Testis (tissue), 3 donors: ENCODE results near the gene RSPO4. TPM values are rescaled to one million over a fixed set of nuclear protein-coding genes. Genes with fewer than 3 reads are reported as not detected.
A peak's percentile ranks its signal among the peaks of the same experiment; 100 is the strongest.

Experiments
- DNase-seq: peaks from one replicate; pipeline ENCODE4 v3.0.0-alpha.2; 2019
- H3K27ac ChIP-seq, 2 donors: fragments of 200-600 bp; sonication (generic); one replicate each; pipeline ENCODE4 v1.5.1; 2019
- H3K27me3 ChIP-seq: fragments of 200-600 bp; sonication (generic); one replicate; pipeline ENCODE4 v1.5.1; 2019
- H3K36me3 ChIP-seq: fragments of 200-600 bp; sonication (generic); one replicate; pipeline ENCODE4 v1.5.1; 2017; ENCODE audit warnings: low read depth; ENCODE audit errors: missing control alignments
- H3K4me1 ChIP-seq: fragments of 200-600 bp; sonication (generic); one replicate; pipeline ENCODE4 v1.5.1; 2019
- H3K4me3 ChIP-seq, 2 donors: fragments of 200-600 bp; sonication (generic); one replicate each; pipeline ENCODE4 v1.5.1; 2017 to 2019
- H3K9me3 ChIP-seq: fragments of 200-600 bp; sonication (generic); one replicate; pipeline ENCODE4 v1.5.1; 2017
- CTCF ChIP-seq, 3 experiments: fragments of 450-650 bp in 2 of 3; fragments of 200-600 bp in 1 of 3; sonication (generic) in 1 of 3; IDR thresholded peaks; one replicate each; pipeline ENCODE4 v1.5.1; 2016 to 2019; ENCODE audit warnings: antibody characterized with exemption in 3 of 3, mild to moderate bottlenecking in 2 of 3, moderate library complexity in 1 of 3
- POLR2A ChIP-seq: fragments of 450-650 bp; IDR thresholded peaks from one replicate; pipeline ENCODE4 v1.6.1; 2017; ENCODE audit warnings: antibody characterized with exemption, mild to moderate bottlenecking, moderate library complexity
- WGBS, 2 donors: methylation state at CpG; one replicate each; pipeline ENCODE4 v1.1.5; 2018; 5-methylcytosine and 5-hydroxymethylcytosine counted together
- intact Hi-C: fragments of 100-400 bp; cut with DNase I; formaldehyde crosslinking; loops from one replicate; pipeline ENCODE4 v1.15.1; 2023; ENCODE audit warnings: low total_unique reads
- polyA plus RNA-seq: library from polyadenylated mRNA; stranded (reverse); fragments of 350-450 nt; fragmentation: Illumina TruSeq; extraction: RNeasy Lipid Tissue Mini Kit (QIAGEN cat#74804); gene quantifications from one replicate; pipeline ENCODE4 v1.2.3, GENCODE V29; 2014; ENCODE audit warnings: low read depth, low replicate concordance; ENCODE audit not compliant: insufficient read depth
- total RNA-seq, 2 donors: library from RNA; depleted of rRNA; stranded (reverse); fragments of >200 nt; gene quantifications; one replicate each; pipeline ENCODE4 v1.2.3, GENCODE V29; 2016

The RSPO4 gene
- total and polyA plus RNA-seq, 3 donors from 2014 or later: 2.2 to 3.2 (median 2.6) TPM

- intact Hi-C loops: no loop called here
- Histone ChIP-seq H3K27ac (no peak overlapping the region), H3K4me3 (no peak overlapping the region), H3K36me3 (no peaks in the 10 kb centered on the region), H3K27me3 (no peaks in the 10 kb centered on the region), H3K4me1 (peaks cover 4% of the 10 kb centered on the region), H3K9me3 (no peaks in the 10 kb centered on the region)
- 69 to 76% methylated on average over 16 of the region's 16 CpGs for WGBS, 2 donors
- TF ChIP-seq CTCF (IDR thresholded peaks at IDR 0.05): no peak
- no peak for TF ChIP-seq POLR2A
- DNase-seq: peak; percentile 89
Observed at GRCh38 chr20:967796-968742, 34.0 kb downstream of the RSPO4 start.

GRCh38 chr20:965956-966355, 36.2 kb downstream of the RSPO4 start:
- intact Hi-C loops: no loop called here
- peaks cover 4% of the 10 kb centered on the region for H3K4me1 ChIP-seq
- 35 to 49% methylated on average over 9 of the region's 9 CpGs for WGBS, 2 donors
- no peaks in the 10 kb centered on the region for H3K9me3 ChIP-seq
- no peak overlapping the region for H3K27ac ChIP-seq
- no peaks in the 10 kb centered on the region for H3K36me3 ChIP-seq
- peak; percentile 77 for DNase-seq
- no peak for TF ChIP-seq CTCF (IDR thresholded peaks at IDR 0.05)
- TF ChIP-seq POLR2A: no peak
- no peaks in the 10 kb centered on the region for H3K27me3 ChIP-seq
- no peak overlapping the region for H3K4me3 ChIP-seq

- H3K36me3 ChIP-seq: no peaks in the 10 kb centered on the region
Observed at GRCh38 chr20:963795-964194, 38.3 kb downstream of the RSPO4 start.

GRCh38 chr20:962683-963082, 39.4 kb downstream of the RSPO4 start:
- H3K9me3 ChIP-seq: no peaks in the 10 kb centered on the region
- no peak for DNase-seq
- intact Hi-C loops: loop anchor here (5.0 kb wide), 1 partner anchor 285 kb away; the partner anchor contains the start of gene SCRT2
- TF ChIP-seq POLR2A (no peak), CTCF (IDR thresholded peaks at IDR 0.05) (no peak)
- WGBS, 2 donors: 85 to 87% methylated on average over 8 of the region's 8 CpGs
- H3K4me3 ChIP-seq: no peak overlapping the region
- no peaks in the 10 kb centered on the region for H3K36me3 ChIP-seq
- H3K27me3 ChIP-seq: no peaks in the 10 kb centered on the region
- H3K4me1 ChIP-seq: peaks cover 4% of the 10 kb centered on the region
- H3K27ac ChIP-seq: no peak overlapping the region

More at GRCh38 chr20:963795-964194, 38.3 kb downstream of the RSPO4 start:
- intact Hi-C loops: loop anchor here (5.0 kb wide), 1 partner anchor 286 kb away; the partner anchor contains the start of gene SCRT2
- no peak overlapping the region for H3K4me3 ChIP-seq
- peaks cover 4% of the 10 kb centered on the region for H3K4me1 ChIP-seq
- H3K9me3 ChIP-seq: no peaks in the 10 kb centered on the region
- no peaks in the 10 kb centered on the region for H3K27me3 ChIP-seq
- WGBS, 2 donors: 92 to 93% methylated on average over 8 to 10 of the region's 10 CpGs
- H3K27ac ChIP-seq: no peak overlapping the region
- TF ChIP-seq POLR2A (no peak), CTCF (IDR thresholded peaks at IDR 0.05) (no peak)
- DNase-seq: no peak
